Loucy (cell line): ENCODE results near the gene SHB.

Experiments
- H2AFZ ChIP-seq: fragments of 200-600 bp; sonication (generic); 2 replicates; pipeline ENCODE4 v1.6.0; 2016; ENCODE audit warnings: antibody characterized with exemption, mild to moderate bottlenecking, low read length, moderate library complexity
- H3F3A ChIP-seq: fragments of 200-600 bp; 2 replicates; pipeline ENCODE4 v1.6.0; 2016; ENCODE audit warnings: antibody characterized with exemption, low read depth, mild to moderate bottlenecking
- H3K27me3 ChIP-seq: fragments of 200-600 bp; sonication (generic); 2 replicates; pipeline ENCODE4 v1.6.1; 2014; ENCODE audit warnings: low read length, mild to moderate bottlenecking; ENCODE audit not compliant: insufficient read depth, poor library complexity, severe bottlenecking
- H3K36me3 ChIP-seq: fragments of 200-600 bp; sonication (generic); 2 replicates; pipeline ENCODE4 v1.6.1; 2016; ENCODE audit warnings: low read length; ENCODE audit not compliant: insufficient read depth
- H3K4me1 ChIP-seq: fragments of 200-600 bp; sonication (generic); 2 replicates; pipeline ENCODE4 v1.5.1; 2014; ENCODE audit warnings: low read length, mild to moderate bottlenecking; ENCODE audit not compliant: insufficient read depth, poor library complexity, severe bottlenecking
- H3K4me2 ChIP-seq: fragments of 200-600 bp; sonication (generic); 2 replicates; pipeline ENCODE4 v1.6.0; 2014; ENCODE audit warnings: antibody characterized with exemption, low read length, low read depth, mild to moderate bottlenecking; ENCODE audit not compliant: poor library complexity, severe bottlenecking
- H3K4me3 ChIP-seq: fragments of 200-600 bp; sonication (generic); 2 replicates; pipeline ENCODE4 v1.5.1; 2014; ENCODE audit warnings: low read length, mild to moderate bottlenecking, mixed read lengths; ENCODE audit not compliant: poor library complexity, severe bottlenecking
- H3K79me2 ChIP-seq: fragments of 200-600 bp; sonication (generic); 2 replicates; pipeline ENCODE4 v1.6.1; 2014; ENCODE audit warnings: low read length; ENCODE audit not compliant: insufficient read depth
- H3K9ac ChIP-seq: fragments of 200-600 bp; sonication (generic); 2 replicates; pipeline ENCODE4 v1.6.0; 2014; ENCODE audit warnings: mild to moderate bottlenecking, low read depth, low read length, moderate library complexity; ENCODE audit not compliant: poor library complexity, severe bottlenecking
- H3K9me2 ChIP-seq: fragments of 200-600 bp; sonication (generic); replicated peaks from 2 replicates; pipeline ENCODE4 v1.6.1; 2016; ENCODE audit warnings: low read depth, low read length, mixed read lengths
- H3K9me3 ChIP-seq: fragments of 200-600 bp; sonication (generic); 2 replicates; pipeline ENCODE4 v1.6.1; 2014; ENCODE audit warnings: mild to moderate bottlenecking, antibody characterized with exemption, low read length, low read depth; ENCODE audit not compliant: insufficient read depth
- H4K20me1 ChIP-seq: fragments of 200-600 bp; sonication (generic); 2 replicates; pipeline ENCODE4 v1.6.0; 2014; ENCODE audit warnings: antibody characterized with exemption, low read length, mild to moderate bottlenecking; ENCODE audit not compliant: insufficient read depth, poor library complexity, severe bottlenecking
- CTCF ChIP-seq: fragments of 200-600 bp; sonication (generic); conservative IDR thresholded peaks from 2 replicates; pipeline ENCODE4 v1.5.1; 2014; ENCODE audit warnings: mild to moderate bottlenecking, antibody characterized with exemption, low read length
- EZH2phosphoT487 ChIP-seq: fragments of 200-600 bp; IDR thresholded peaks from 2 replicates; pipeline ENCODE4 v1.6.1; 2018; ENCODE audit warnings: antibody characterized with exemption, mild to moderate bottlenecking, moderate library complexity, borderline replicate concordance

Gene SHB

DNA sequence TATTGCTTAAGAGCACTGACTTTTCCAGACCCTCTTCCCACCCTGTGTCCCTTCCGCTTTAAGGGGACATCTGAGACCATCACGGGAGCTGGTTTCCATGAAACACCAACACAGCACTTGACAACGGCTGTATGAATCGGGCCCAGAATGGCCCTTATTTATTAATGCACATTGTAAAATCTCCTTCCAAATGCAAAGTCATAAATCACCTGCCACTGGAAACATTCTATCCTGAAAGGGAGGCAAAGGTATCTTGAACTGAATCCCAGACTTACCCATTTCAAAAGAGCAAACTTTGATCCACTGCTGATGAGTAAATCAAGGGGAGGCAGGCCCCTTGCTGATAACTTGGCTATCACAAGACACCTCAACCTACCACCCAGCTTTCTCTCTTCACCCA is 37.4 kb downstream of the SHB start:
- H3K4me2 ChIP-seq, result no peak overlapping the region
- H3K79me2 ChIP-seq, result no peaks in the 10 kb centered on the region
- no peak for TF ChIP-seq EZH2phosphoT487
- TF ChIP-seq CTCF, result no peak
- no peaks in the 10 kb centered on the region for H3K4me1 ChIP-seq
- no peaks in the 10 kb centered on the region for H4K20me1 ChIP-seq
- no peaks in the 10 kb centered on the region for H3K36me3 ChIP-seq
- no peaks in the 10 kb centered on the region for H3K9me3 ChIP-seq
- no peak overlapping the region for H3K4me3 ChIP-seq
- H3K9me2 ChIP-seq, result no peaks in the 10 kb centered on the region
- no peak overlapping the region for H3K9ac ChIP-seq
- H3F3A ChIP-seq, result no peaks in the 10 kb centered on the region
- no peaks in the 10 kb centered on the region for H3K27me3 ChIP-seq
- H2AFZ ChIP-seq, result no peak overlapping the region

- Histone ChIP-seq H3K79me2 (no peaks in the 10 kb centered on the region), H3K4me3 (no peak overlapping the region), H3K9me2 (no peaks in the 10 kb centered on the region), H3K27me3 (no peaks in the 10 kb centered on the region), H3F3A (no peaks in the 10 kb centered on the region), H4K20me1 (no peaks in the 10 kb centered on the region), H3K9ac (no peak overlapping the region), H3K4me2 (no peak overlapping the region), H3K4me1 (no peaks in the 10 kb centered on the region), H3K36me3 (no peaks in the 10 kb centered on the region), H2AFZ (no peak overlapping the region), H3K9me3 (no peaks in the 10 kb centered on the region)
- TF ChIP-seq CTCF, result no peak
- no peak for TF ChIP-seq EZH2phosphoT487
Measured at GRCh38 chr9:38030658-38031057, 38.4 kb downstream of the SHB start.

DNA sequence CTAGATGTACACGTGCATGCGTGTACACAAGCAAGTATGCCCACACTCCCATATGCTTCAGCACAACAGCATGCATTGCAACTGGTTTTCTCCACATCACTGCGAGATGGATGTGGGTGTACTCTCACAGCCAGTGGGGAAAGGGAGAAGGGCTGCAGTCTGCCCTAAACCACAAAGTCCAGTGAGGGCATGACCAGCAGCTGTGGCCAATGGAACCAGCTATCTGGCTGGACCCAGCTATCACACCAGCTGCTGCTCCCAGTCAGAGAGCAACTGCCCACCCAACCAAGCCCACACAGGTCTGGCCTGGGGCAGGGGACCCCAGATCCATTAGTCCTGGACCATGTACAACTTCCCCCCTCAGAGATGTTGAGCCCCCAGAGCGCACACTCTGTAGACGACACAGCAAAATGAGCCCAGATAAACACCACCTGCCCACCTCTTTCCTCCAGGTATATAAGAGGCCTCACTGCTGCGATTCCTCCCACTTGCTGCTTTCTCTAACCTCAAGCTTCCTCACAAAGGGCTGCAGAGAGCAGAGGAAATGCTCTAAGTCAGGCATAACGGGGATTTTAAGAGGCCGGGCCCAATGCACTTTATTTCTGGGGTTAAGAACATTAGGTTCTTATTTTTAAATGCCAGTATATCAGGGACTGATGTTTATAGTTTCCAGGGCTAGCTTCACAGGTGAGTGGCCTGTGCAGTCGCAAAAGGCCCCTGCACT is 39.0 kb downstream of the SHB start:
- H3K4me1 ChIP-seq, result no peaks in the 10 kb centered on the region
- H3K79me2 ChIP-seq, result no peaks in the 10 kb centered on the region
- no peak for TF ChIP-seq CTCF
- no peak for TF ChIP-seq EZH2phosphoT487

More for the DNA sequence above, 39.0 kb downstream of the SHB start:
- Histone ChIP-seq H3K9ac (no peak overlapping the region), H3K9me2 (no peaks in the 10 kb centered on the region), H3K27me3 (no peaks in the 10 kb centered on the region), H3K36me3 (no peaks in the 10 kb centered on the region), H3K9me3 (no peaks in the 10 kb centered on the region), H3K4me2 (no peak overlapping the region), H3F3A (no peaks in the 10 kb centered on the region), H2AFZ (no peak overlapping the region), H3K4me3 (no peak overlapping the region), H4K20me1 (no peaks in the 10 kb centered on the region)
